ENCODE measurements around the gene PARD3B.

PARD3B gene

GRCh38 chr2:204505488-204505887, 39.8 kb upstream of the PARD3B start:
- TF ChIP-seq CTCF (IDR thresholded peaks at IDR 0.05; ENCODE audit: insufficient read depth, low read depth, low read length, missing control alignments) = no peak
- DNase-seq (ENCODE audit: low read depth) = no peak
- H3K4me3 ChIP-seq (ENCODE audit: low read depth, low read length) = no peak overlapping the region

- no peak for TF ChIP-seq CTCF (IDR thresholded peaks at IDR 0.05; ENCODE audit: insufficient read depth, low read depth, low read length, missing control alignments)
- H3K4me3 ChIP-seq (ENCODE audit: low read depth, low read length) = no peak overlapping the region
- DNase-seq (ENCODE audit: low read depth) = no peak
These were observed 39.3 kb upstream of the PARD3B start for GRCh38 chr2:204505946-204506345.

GRCh38 chr2:204507636-204508035, 37.6 kb upstream of the PARD3B start:
- no peak for TF ChIP-seq CTCF (IDR thresholded peaks at IDR 0.05; ENCODE audit: insufficient read depth, low read depth, low read length, missing control alignments)
- H3K4me3 ChIP-seq (ENCODE audit: low read depth, low read length) = no peak overlapping the region
- DNase-seq (ENCODE audit: low read depth) = no peak

- H3K4me3 ChIP-seq (ENCODE audit: low read depth, low read length) = no peak overlapping the region
- no peak for DNase-seq (ENCODE audit: low read depth)
- TF ChIP-seq CTCF (IDR thresholded peaks at IDR 0.05; ENCODE audit: insufficient read depth, low read depth, low read length, missing control alignments) = no peak
These were observed 34.4 kb upstream of the PARD3B start for GRCh38 chr2:204510709-204511420.

- TF ChIP-seq CTCF (IDR thresholded peaks at IDR 0.05; ENCODE audit: insufficient read depth, low read depth, low read length, missing control alignments) = no peak
- no peak for DNase-seq (ENCODE audit: low read depth)
- H3K4me3 ChIP-seq (ENCODE audit: low read depth, low read length) = no peak overlapping the region
These were observed 30.8 kb upstream of the PARD3B start for GRCh38 chr2:204514439-204514838.

- no peak for TF ChIP-seq CTCF (IDR thresholded peaks at IDR 0.05; ENCODE audit: insufficient read depth, low read depth, low read length, missing control alignments)
- DNase-seq (ENCODE audit: low read depth) = no peak
- no peak overlapping the region for H3K4me3 ChIP-seq (ENCODE audit: low read depth, low read length)
These were observed 29.9 kb upstream of the PARD3B start for GRCh38 chr2:204515416-204515815.

- no peak overlapping the region for H3K4me3 ChIP-seq (ENCODE audit: low read depth, low read length)
- no peak for DNase-seq (ENCODE audit: low read depth)
- no peak for TF ChIP-seq CTCF (IDR thresholded peaks at IDR 0.05; ENCODE audit: insufficient read depth, low read depth, low read length, missing control alignments)
These were observed 28.1 kb upstream of the PARD3B start for GRCh38 chr2:204517154-204517553.

All from GM12865 (cell line).